Measurements from ENCODE around the gene PRKCE. TPM values are rescaled to one million over a fixed set of nuclear protein-coding genes. Genes with fewer than 3 reads are reported as not detected.

The PRKCE gene
- polyA plus RNA-seq, 3 donors = 1.3 to 7.7 (median 2.3) TPM

GRCh38 chr2:46066601-46067000 is 415.1 kb downstream of the PRKCE start:
- Histone ChIP-seq H3K36me3 (replicated peaks in 1 of 2; ENCODE audit: control insufficient read depth in 1 of 2, insufficient read depth in 2 of 2, low read length in 2 of 2) (no peaks in the 10 kb centered on the region), H3K9ac (ENCODE audit: insufficient read depth, low read length, poor library complexity, severe bottlenecking) (no peak overlapping the region), H3K9me3 (replicated peaks in 1 of 2; ENCODE audit: control insufficient read depth in 1 of 2, insufficient read depth in 1 of 2, low read length in 2 of 2) (no peaks in the 10 kb centered on the region), H3K4me3 (replicated peaks in 1 of 3; ENCODE audit: low read depth in 2 of 3, low read length in 3 of 3) (no peak overlapping the region), H3K4me2 (replicated peaks; ENCODE audit: extremely low read depth, low read length, poor library complexity, severe bottlenecking) (no peak overlapping the region), H3K27me3 (ENCODE audit: control insufficient read depth in 2 of 2, insufficient read depth in 2 of 2, low read length in 2 of 2) (no peaks in the 10 kb centered on the region), H3K27ac (ENCODE audit: low read depth in 1 of 2, low read length in 2 of 2) (no peak overlapping the region), H3K79me2 (ENCODE audit: insufficient read depth, low read length) (no peaks in the 10 kb centered on the region), H3K4me1 (ENCODE audit: control insufficient read depth in 1 of 2, insufficient read depth in 2 of 2, low read length in 2 of 2) (no peaks in the 10 kb centered on the region), H4K20me1 (ENCODE audit: insufficient read depth, low read length) (no peaks in the 10 kb centered on the region), H2AFZ (ENCODE audit: insufficient read depth, low read depth, low read length, poor library complexity, severe bottlenecking) (no peak overlapping the region)
- TF ChIP-seq CTCF (IDR thresholded peaks at IDR 0.05) = no peak
- Mint-ChIP-seq H3K27me3 (ENCODE audit: low read depth in 3 of 3) (no peaks in the 10 kb centered on the region), H3K9me3 (no peaks in the 10 kb centered on the region), H3K4me1 (peaks cover 3% of the 10 kb centered on the region), H3K27ac (peak overlapping the region in 1 of 7 donors; percentile 13), H3K36me3 (no peaks in the 10 kb centered on the region), H3K4me3 (no peak overlapping the region)
- intact Hi-C loops (cut with micrococcal nuclease) = loop anchor here in 1 of 2 donors (10.0 kb wide), 1 partner anchor 388 kb away; no protein-coding TSS in a partner anchor
- no peak for DNase-seq
- WGBS (ENCODE audit: insufficient coverage) = 96% methylated on average over 3 of the region's 5 CpGs

- Histone ChIP-seq H3K79me2 (ENCODE audit: insufficient read depth, low read length) (no peaks in the 10 kb centered on the region), H3K27ac (ENCODE audit: low read depth in 1 of 2, low read length in 2 of 2) (no peak overlapping the region), H3K27me3 (ENCODE audit: control insufficient read depth in 2 of 2, insufficient read depth in 2 of 2, low read length in 2 of 2) (no peaks in the 10 kb centered on the region), H2AFZ (ENCODE audit: insufficient read depth, low read depth, low read length, poor library complexity, severe bottlenecking) (no peak overlapping the region), H3K9me3 (replicated peaks in 1 of 2; ENCODE audit: control insufficient read depth in 1 of 2, insufficient read depth in 1 of 2, low read length in 2 of 2) (no peaks in the 10 kb centered on the region), H3K4me2 (replicated peaks; ENCODE audit: extremely low read depth, low read length, poor library complexity, severe bottlenecking) (no peak overlapping the region), H3K36me3 (replicated peaks in 1 of 2; ENCODE audit: control insufficient read depth in 1 of 2, insufficient read depth in 2 of 2, low read length in 2 of 2) (no peaks in the 10 kb centered on the region), H4K20me1 (ENCODE audit: insufficient read depth, low read length) (no peaks in the 10 kb centered on the region), H3K4me1 (ENCODE audit: control insufficient read depth in 1 of 2, insufficient read depth in 2 of 2, low read length in 2 of 2) (no peaks in the 10 kb centered on the region), H3K9ac (ENCODE audit: insufficient read depth, low read length, poor library complexity, severe bottlenecking) (no peak overlapping the region), H3K4me3 (replicated peaks in 1 of 3; ENCODE audit: low read depth in 2 of 3, low read length in 3 of 3) (no peak overlapping the region)
- H3K27me3 Mint-ChIP-seq (ENCODE audit: low read depth in 3 of 3) = no peaks in the 10 kb centered on the region
- H3K4me1 Mint-ChIP-seq = peaks cover 3% of the 10 kb centered on the region
- intact Hi-C loops (cut with micrococcal nuclease) = loop anchor here in 1 of 2 donors (10.0 kb wide), 1 partner anchor 388 kb away; no protein-coding TSS in a partner anchor
- DNase-seq = no peak
- WGBS (ENCODE audit: insufficient coverage) = 100% methylated on average over 2 of the region's 3 CpGs
- no peak overlapping the region for H3K27ac Mint-ChIP-seq
- no peaks in the 10 kb centered on the region for H3K9me3 Mint-ChIP-seq
- H3K4me3 Mint-ChIP-seq = no peak overlapping the region
- no peak for TF ChIP-seq CTCF (IDR thresholded peaks at IDR 0.05)
- peaks cover 0 to 2% of the 10 kb centered on the region in 2 donors for H3K36me3 Mint-ChIP-seq
These were observed 415.6 kb downstream of the PRKCE start for GRCh38 chr2:46067062-46067461.
